H1 (cell line): ENCODE results near the gene PPIP5K1. TPM values are rescaled to one million over a fixed set of nuclear protein-coding genes. Genes with fewer than 3 reads are reported as not detected.

Experiments used
- CTCF ChIA-PET: fragments of 300-600 bp; sonication (Branson Sonifier 250); formaldehyde crosslinking; loops from one replicate; lab custom pipeline; 2021; ENCODE audit not compliant: partially characterized antibody; lab: Charles Lee
- POLR2A ChIA-PET: fragments of 300-600 bp; sonication (Branson Sonifier 250); formaldehyde crosslinking; loops from one replicate; lab custom pipeline; 2021; ENCODE audit warnings: inconsistent platforms; ENCODE audit not compliant: partially characterized antibody; lab: Charles Lee
- DNase-seq, 2 experiments: peaks; one replicate each; pipeline versions ENCODE4 v3.0.0 to v3.0.0-alpha.2; 2010 to 2022; ENCODE audit warnings: low spot score in 2 of 2, low read depth in 1 of 2, mixed read lengths in 1 of 2
- FAIRE-seq: peaks from 2 replicates; lab custom pipeline; 2011; peaks lifted over from hg19 to GRCh38; lab: Jason Lieb, UNC
- H2AFZ ChIP-seq: 2 replicates; pipeline ENCODE4 v1.8.1; 2012; ENCODE audit warnings: low read length, inconsistent platforms
- H2AK5ac ChIP-seq: 2 replicates; pipeline ENCODE4 v1.6.1; 2013; ENCODE audit warnings: low read depth, low read length
- H2BK120ac ChIP-seq: replicated peaks from 2 replicates; pipeline ENCODE3; 2013; ENCODE audit warnings: low read depth, low read length, inconsistent platforms
- H2BK12ac ChIP-seq: 2 replicates; pipeline ENCODE4 v1.6.1; 2013; ENCODE audit warnings: low read depth, low read length
- H2BK15ac ChIP-seq: 2 replicates; pipeline ENCODE4 v1.6.1; 2013; ENCODE audit warnings: low read length
- H2BK20ac ChIP-seq: 2 replicates; pipeline ENCODE4 v1.6.1; 2013; ENCODE audit warnings: low read length
- H2BK5ac ChIP-seq: 2 replicates; pipeline ENCODE4 v1.6.1; 2013; ENCODE audit warnings: low read depth, low read length
- H3K14ac ChIP-seq: 2 replicates; pipeline ENCODE4 v1.6.1; 2013; ENCODE audit warnings: inconsistent platforms; ENCODE audit not compliant: insufficient read length
- H3K18ac ChIP-seq: 2 replicates; pipeline ENCODE4 v1.6.1; 2013; ENCODE audit warnings: low read length; ENCODE audit errors: extremely low read depth
- H3K23ac ChIP-seq: 2 replicates; pipeline ENCODE4 v1.6.1; 2013; ENCODE audit warnings: inconsistent platforms; ENCODE audit not compliant: insufficient read length
- H3K23me2 ChIP-seq: 2 replicates; pipeline ENCODE4 v1.6.1; 2013; ENCODE audit warnings: low read depth, low read length
- H3K27ac ChIP-seq: 2 replicates; pipeline ENCODE4 v1.6.1; 2011; ENCODE audit warnings: low read depth, low read length, inconsistent platforms
- H3K27me3 ChIP-seq, 4 experiments: replicated peaks in 1 of 4; 1 replicate in 1 of 4; 2 replicates in 3 of 4; pipeline versions ENCODE4 v1.6.1 to v1.8.1; 2011 to 2013; ENCODE audit warnings: low read length in 3 of 4, mild to moderate bottlenecking in 3 of 4, inconsistent platforms in 2 of 4, mixed read lengths in 2 of 4, moderate library complexity in 1 of 4; ENCODE audit not compliant: control insufficient read depth in 3 of 4, insufficient read depth in 3 of 4; ENCODE audit errors: extremely low read depth in 1 of 4
- H3K36me3 ChIP-seq, 4 experiments: 2 replicates each; pipeline versions ENCODE4 v1.6.1 to v1.8.1; 2011 to 2013; ENCODE audit warnings: mild to moderate bottlenecking in 4 of 4, low read length in 3 of 4, moderate library complexity in 2 of 4, control low read depth in 1 of 4, inconsistent platforms in 1 of 4; ENCODE audit not compliant: insufficient read depth in 4 of 4, control insufficient read depth in 2 of 4
- H3K4ac ChIP-seq: replicated peaks from 2 replicates; pipeline ENCODE3; 2013; ENCODE audit warnings: low read length, low read depth, mixed read lengths, inconsistent platforms; ENCODE audit not compliant: insufficient read length
- H3K4me1 ChIP-seq, 4 experiments: replicated peaks in 1 of 4; 1 replicate in 1 of 4; 2 replicates in 3 of 4; pipeline versions ENCODE4 v1.6.1 to v1.8.1; 2011 to 2013; ENCODE audit warnings: low read length in 3 of 4, inconsistent platforms in 2 of 4, mixed read lengths in 1 of 4; ENCODE audit not compliant: insufficient read depth in 4 of 4, control insufficient read depth in 3 of 4
- H3K4me2 ChIP-seq, 2 experiments: 2 replicates each; pipeline versions ENCODE4 v1.6.1 to v1.8.1; 2011 to 2013; ENCODE audit warnings: low read depth in 2 of 2, low read length in 2 of 2, control low read depth in 1 of 2, inconsistent platforms in 1 of 2, mild to moderate bottlenecking in 1 of 2; ENCODE audit not compliant: insufficient read depth in 1 of 2
- H3K4me3 ChIP-seq, 4 experiments: fragments of 200-600, 300-600 bp in 1 of 4; sonication (generic), shearing (Covaris generic), sonication (Bioruptor Twin) in 1 of 4; 2 replicates each; pipeline versions ENCODE4 v1.5.1 to v1.8.1; 2011 to 2016; ENCODE audit warnings: low read length in 4 of 4, low read depth in 3 of 4, control low read depth in 2 of 4, inconsistent platforms in 2 of 4, mild to moderate bottlenecking in 2 of 4, mixed read lengths in 1 of 4, moderate library complexity in 1 of 4; ENCODE audit not compliant: insufficient read depth in 2 of 4; ENCODE audit errors: extremely low read depth in 1 of 4
- H3K56ac ChIP-seq: replicated peaks from 2 replicates; pipeline ENCODE3; 2013; ENCODE audit warnings: low read depth, mild to moderate bottlenecking, mixed read lengths, low read length, inconsistent platforms; ENCODE audit not compliant: insufficient read length
- H3K79me1 ChIP-seq: 2 replicates; pipeline ENCODE4 v1.6.1; 2013; ENCODE audit warnings: low read depth, low read length, control low read depth
- H3K79me2 ChIP-seq, 2 experiments: 2 replicates each; pipeline versions ENCODE4 v1.6.1 to v1.8.1; 2012 to 2013; ENCODE audit warnings: low read length in 2 of 2, mild to moderate bottlenecking in 2 of 2, inconsistent platforms in 1 of 2; ENCODE audit not compliant: insufficient read depth in 2 of 2, control insufficient read depth in 1 of 2
- H3K9ac ChIP-seq, 4 experiments: replicated peaks in 1 of 4; 1 replicate in 1 of 4; 2 replicates in 3 of 4; pipeline versions ENCODE4 v1.6.1 to v1.8.1; 2011 to 2013; ENCODE audit warnings: low read depth in 3 of 4, low read length in 3 of 4, control low read depth in 2 of 4, mild to moderate bottlenecking in 2 of 4, moderate library complexity in 2 of 4, inconsistent platforms in 1 of 4; ENCODE audit errors: extremely low read depth in 1 of 4
- H3K9me3 ChIP-seq, 2 experiments: 2 replicates each; pipeline versions ENCODE4 v1.6.1 to v1.8.1; 2012 to 2013; ENCODE audit warnings: mild to moderate bottlenecking in 2 of 2, moderate library complexity in 2 of 2, control low read depth in 1 of 2, inconsistent platforms in 1 of 2, low read depth in 1 of 2, low read length in 1 of 2, mixed read lengths in 1 of 2; ENCODE audit not compliant: insufficient read depth in 2 of 2
- H4K20me1 ChIP-seq, 2 experiments: replicated peaks in 1 of 2; 2 replicates each; pipeline versions ENCODE3 to v1.8.1; 2011 to 2013; ENCODE audit warnings: inconsistent platforms in 2 of 2, low read length in 2 of 2, mild to moderate bottlenecking in 1 of 2; ENCODE audit not compliant: insufficient read depth in 2 of 2, control insufficient read depth in 1 of 2
- H4K5ac ChIP-seq: 2 replicates; pipeline ENCODE4 v1.6.1; 2013; ENCODE audit warnings: low read length, low read depth, mixed read lengths, inconsistent platforms; ENCODE audit not compliant: insufficient read length
- H4K8ac ChIP-seq: 2 replicates; pipeline ENCODE4 v1.8.0; 2013; ENCODE audit warnings: mild to moderate bottlenecking, moderate library complexity, low read length, inconsistent platforms; ENCODE audit not compliant: insufficient read depth; ENCODE audit errors: extremely low read depth
- H4K91ac ChIP-seq: replicated peaks from 2 replicates; pipeline ENCODE3; 2013; ENCODE audit warnings: low read length, mixed read lengths, inconsistent platforms; ENCODE audit not compliant: insufficient read length
- ATF3 ChIP-seq: IDR thresholded peaks from 2 replicates; pipeline ENCODE4 v1.6.1; 2011; ENCODE audit warnings: low read depth, mild to moderate bottlenecking, low read length; ENCODE audit not compliant: insufficient read depth
- FOSL1 ChIP-seq: IDR thresholded peaks from 2 replicates; pipeline ENCODE4 v1.6.1; 2011; ENCODE audit warnings: mild to moderate bottlenecking, low read depth, low read length, moderate library complexity; ENCODE audit not compliant: insufficient read depth
- HDAC2 ChIP-seq, 2 experiments: fragments of 300-600 bp in 1 of 2; sonication (generic) in 1 of 2; IDR thresholded peaks; 2 replicates each; pipeline ENCODE4 v1.6.1; 2011 to 2012; ENCODE audit warnings: low read depth in 2 of 2, low read length in 2 of 2, mild to moderate bottlenecking in 2 of 2, moderate library complexity in 2 of 2, borderline replicate concordance in 1 of 2, inconsistent platforms in 1 of 2
- JUN ChIP-seq: IDR thresholded peaks from 2 replicates; pipeline ENCODE4 v1.6.1; 2011; ENCODE audit warnings: low read depth, mild to moderate bottlenecking, improper control_type of control experiment, low read length
- MAX ChIP-seq: IDR thresholded peaks from 2 replicates; pipeline ENCODE4 v1.6.1; 2012; ENCODE audit warnings: inconsistent platforms
- SIN3A ChIP-seq, 2 experiments: IDR thresholded peaks in 1 of 2; conservative IDR thresholded peaks in 1 of 2; 2 replicates each; pipeline ENCODE4 v1.6.1; 2011 to 2012; ENCODE audit warnings: low read length in 2 of 2, improper control_type of control experiment in 1 of 2, low read depth in 1 of 2, mild to moderate bottlenecking in 1 of 2
- WGBS, 2 experiments: shearing (Covaris generic) in 1 of 2; methylation state at CpG; one replicate each; pipeline versions ENCODE4 v1.1.6 to v1.1.7; 2013 to 2015; ENCODE audit warnings: low lambda C conversion rate in 2 of 2, mixed read lengths in 2 of 2, inconsistent platforms in 1 of 2, low coverage in 1 of 2, missing lambda C conversion rate in 1 of 2; ENCODE audit not compliant: insufficient replicate concordance in 2 of 2, insufficient coverage in 1 of 2, insufficient read length in 1 of 2; ENCODE audit errors: extremely low coverage in 1 of 2, missing lambda C conversion rate in 1 of 2; 5-methylcytosine and 5-hydroxymethylcytosine counted together
- polyA plus RNA-seq, 7 experiments: library from polyadenylated mRNA; depleted of rRNA in 3 of 7; stranded (reverse) in 5 of 7; unstranded in 2 of 7; fragments of >200 nt in 5 of 7; fragments of 200-250 nt in 2 of 7; gene quantifications; 1 replicate in 5 of 7; 2 replicates in 1 of 7; 4 replicates in 1 of 7; pipeline versions ENCODE4 v1.2.1 to v1.2.3, GENCODE V29; 2011 to 2013; ENCODE audit warnings: missing spikeins in 2 of 7, mixed read lengths in 2 of 7
- total RNA-seq: library from RNA; stranded (reverse); fragmentation: NEBNext Ultra II Directional; extraction: Animal tissue kit (Norgen Biotek cat#: 25700); gene quantifications from 2 replicates; pipeline ENCODE4 v1.2.1, GENCODE V29; 2021

Gene PPIP5K1
- total and polyA plus RNA-seq, 2 of the 8 experiments (the other 6 are each of a cell fraction or from before 2014, with no cell fraction given) = 18.8 to 22.7 TPM

DNA sequence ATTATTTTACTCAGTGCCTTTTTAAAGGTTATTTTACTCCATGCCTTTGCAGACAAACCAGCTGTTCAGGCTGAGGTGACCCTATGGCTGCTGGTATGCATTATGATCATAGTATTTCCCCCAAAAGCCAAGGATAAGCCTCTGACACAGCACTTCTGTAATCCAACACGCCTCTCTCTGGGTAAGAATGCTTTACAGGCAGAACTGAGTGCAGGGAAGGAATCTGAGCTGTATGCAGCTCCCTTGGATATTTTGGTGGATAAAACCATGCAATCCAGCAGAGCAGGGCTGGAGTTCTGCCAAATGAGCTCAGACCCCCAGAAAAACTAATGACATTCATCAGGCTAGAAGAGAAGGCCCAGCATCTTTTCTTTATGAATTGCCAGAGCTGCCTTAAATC lies 84.3 kb downstream of the PPIP5K1 start:
- Histone ChIP-seq H3K14ac (no peak overlapping the region), H3K23ac (no peak overlapping the region), H3K9me3 (no peaks in the 10 kb centered on the region), H3K4me3 (no peak overlapping the region), H2AFZ (no peak overlapping the region), H3K36me3 (no peaks in the 10 kb centered on the region), H3K79me1 (no peaks in the 10 kb centered on the region), H3K9ac (no peak overlapping the region), H3K27me3 (no peaks in the 10 kb centered on the region), H3K4me2 (no peak overlapping the region), H2BK12ac (no peak overlapping the region), H3K56ac (no peak overlapping the region), H2BK120ac (no peak overlapping the region), H3K23me2 (peaks cover 4% of the 10 kb centered on the region; the same call in 1 of the 2 replicates), H3K4me1 (peaks cover 0 to 5% (median 2%) of the 10 kb centered on the region in 4 experiments; a peak in 3 of 7 replicates), H4K5ac (no peak overlapping the region), H4K20me1 (no peaks in the 10 kb centered on the region), H2AK5ac (no peak overlapping the region), H3K79me2 (no peaks in the 10 kb centered on the region), H2BK20ac (no peak overlapping the region), H3K18ac (no peak overlapping the region), H4K91ac (no peak overlapping the region), H3K4ac (no peak overlapping the region), H2BK15ac (no peak overlapping the region), H3K27ac (no peak overlapping the region), H2BK5ac (no peak overlapping the region), H4K8ac (no peak overlapping the region)
- POLR2A ChIA-PET = interaction anchor here (1.0 to 1.3 kb wide), 3 partner anchors 13 to 94 kb away, joined by 3 to 11 read pairs (median 4); partner anchors contain the start of gene TP53BP1
- CTCF ChIA-PET = interaction anchor here (0.9 to 1.6 kb wide), 2 partner anchors 9 to 22 kb away, joined by 3 to 8 read pairs; no protein-coding TSS in a partner anchor
- no peak for TF ChIP-seq FOSL1
- no peak for TF ChIP-seq MAX
- no peak for TF ChIP-seq ATF3
- no peak for TF ChIP-seq SIN3A (conservative IDR thresholded peaks at IDR 0.05 in 1 of 2, IDR thresholded peaks at IDR 0.05 in 1 of 2; ENCODE audit: low read depth in 1 of 2, low read length in 2 of 2)
- TF ChIP-seq JUN = no peak
- no peak for TF ChIP-seq HDAC2 (IDR thresholded peaks at IDR 0.05; ENCODE audit: borderline replicate concordance in 1 of 2, low read depth in 2 of 2, low read length in 2 of 2)
- DNase-seq = no peak
- 76% methylated on average over 1 of the region's 1 CpG; no CpG with 5 or more reads in 1 of the 2 experiments for WGBS, 2 experiments
- FAIRE-seq = no peak
